Activated naive CD4-positive, alpha-beta T cell treated with anti-CD3 and anti-CD28 coated beads, Interleukin-2, amount 50 U/mL, for 72 hours (primary cell): Measurements from ENCODE around the gene NUMA1. TPM values are rescaled to one million over a fixed set of nuclear protein-coding genes. Genes with fewer than 3 reads are reported as not detected.
A peak's percentile ranks its signal among the peaks of the same experiment; 100 is the strongest.

Experiments
- ATAC-seq, 2 donors: fragments of 150-1000 bp; cut with Tn5 transposase; 2 replicates each; pipeline ENCODE4 v1.10.0; 2021; ENCODE audit warnings: mild to moderate bottlenecking in 2 of 2, moderate library complexity in 2 of 2
- DNase-seq, 2 donors: peaks; one replicate each; pipeline ENCODE4 v3.0.0; 2021 to 2022; ENCODE audit warnings: low spot score in 2 of 2
- H3K27ac Mint-ChIP-seq, 2 donors: one replicate each; pipeline ENCODE4 v1.8.0; 2022; ENCODE audit warnings: mild to moderate bottlenecking in 2 of 2, mixed read lengths in 2 of 2
- H3K36me3 Mint-ChIP-seq, 2 donors: one replicate each; pipeline ENCODE4 v1.8.0; 2022; ENCODE audit warnings: mixed read lengths in 2 of 2
- H3K9me3 Mint-ChIP-seq, 2 donors: one replicate each; pipeline ENCODE4 v1.8.0; 2022; ENCODE audit warnings: mixed read lengths in 2 of 2
- total RNA-seq, 2 donors: library from RNA; stranded (reverse); gene quantifications; one replicate each; pipeline ENCODE4 v1.2.3, GENCODE V29; 2022

Gene NUMA1
- total RNA-seq, 2 donors from 2014 or later = 206 to 209 TPM

- peak in 1 of 2 donors; percentile 44 for ATAC-seq
- Mint-ChIP-seq H3K9me3 (no peaks in the 10 kb centered on the region), H3K27ac (peak overlapping the region; percentile 88 to 98), H3K36me3 (peaks cover 14 to 19% of the 10 kb centered on the region in 2 donors)
- no peak for DNase-seq
Observed at GRCh38 chr11:72079819-72080325, 470 bp downstream of the NUMA1 start.

GRCh38 chr11:72078477-72078876 lies 1.9 kb downstream of the NUMA1 start:
- Mint-ChIP-seq H3K27ac (peak overlapping the region in 1 of 2 donors; percentile 88), H3K36me3 (peaks cover 14 to 19% of the 10 kb centered on the region in 2 donors), H3K9me3 (no peaks in the 10 kb centered on the region)
- no peak for DNase-seq
- ATAC-seq = no peak

- DNase-seq = no peak
- H3K36me3 Mint-ChIP-seq = peaks cover 14 to 17% of the 10 kb centered on the region in 2 donors
- H3K27ac Mint-ChIP-seq = no peak overlapping the region
Observed at GRCh38 chr11:72075756-72076155, 4.6 kb downstream of the NUMA1 start.

GRCh38 chr11:72075109-72075508 lies 5.2 kb downstream of the NUMA1 start:
- no peaks in the 10 kb centered on the region for H3K9me3 Mint-ChIP-seq
- ATAC-seq (no peak), DNase-seq (no peak)
- peaks cover 11% of the 10 kb centered on the region in 2 donors for H3K36me3 Mint-ChIP-seq
- H3K27ac Mint-ChIP-seq = no peak overlapping the region

More at GRCh38 chr11:72075756-72076155, 4.6 kb downstream of the NUMA1 start:
- no peak for ATAC-seq
- no peaks in the 10 kb centered on the region for H3K9me3 Mint-ChIP-seq

GRCh38 chr11:72072348-72072747 lies 8.0 kb downstream of the NUMA1 start:
- no peak for DNase-seq
- Mint-ChIP-seq H3K9me3 (no peaks in the 10 kb centered on the region), H3K27ac (peak overlapping the region in 1 of 2 donors; percentile 23), H3K36me3 (peaks cover 5 to 17% of the 10 kb centered on the region in 2 donors)
- peak; percentile 30 to 60 for ATAC-seq

- DNase-seq (no peak), ATAC-seq (no peak)
- H3K36me3 Mint-ChIP-seq = peaks cover 9 to 10% of the 10 kb centered on the region in 2 donors
- peak overlapping the region in 1 of 2 donors; percentile 80 for H3K27ac Mint-ChIP-seq
- H3K9me3 Mint-ChIP-seq = no peaks in the 10 kb centered on the region
Observed at GRCh38 chr11:72070491-72070890, 9.9 kb downstream of the NUMA1 start.

GRCh38 chr11:72069787-72070251 lies 10.5 kb downstream of the NUMA1 start:
- Mint-ChIP-seq H3K27ac (peak overlapping the region; percentile 46 to 80), H3K36me3 (peaks cover 9 to 10% of the 10 kb centered on the region in 2 donors), H3K9me3 (no peaks in the 10 kb centered on the region)
- DNase-seq (peak in 1 of 2 donors; percentile 75), ATAC-seq (peak; percentile 38 to 91)

GRCh38 chr11:72069200-72069599 lies 11.1 kb downstream of the NUMA1 start:
- Mint-ChIP-seq H3K27ac (peak overlapping the region in 1 of 2 donors; percentile 80), H3K9me3 (no peaks in the 10 kb centered on the region)

GRCh38 chr11:72067676-72068075 lies 12.7 kb downstream of the NUMA1 start:
- DNase-seq = no peak
- Mint-ChIP-seq H3K27ac (peak overlapping the region in 1 of 2 donors; percentile 67), H3K9me3 (no peaks in the 10 kb centered on the region), H3K36me3 (peaks cover 9 to 10% of the 10 kb centered on the region in 2 donors)
- ATAC-seq = peak in 1 of 2 donors; percentile 33

More at GRCh38 chr11:72069200-72069599, 11.1 kb downstream of the NUMA1 start:
- ATAC-seq (peak; percentile 52 to 60), DNase-seq (no peak)
- peaks cover 9 to 10% of the 10 kb centered on the region in 2 donors for H3K36me3 Mint-ChIP-seq

- H3K27ac Mint-ChIP-seq = peak overlapping the region in 1 of 2 donors; percentile 32
- no peaks in the 10 kb centered on the region for H3K9me3 Mint-ChIP-seq
- DNase-seq (no peak), ATAC-seq (no peak)
- H3K36me3 Mint-ChIP-seq = peaks cover 9 to 10% of the 10 kb centered on the region in 2 donors
Observed at GRCh38 chr11:72067266-72067665, 13.1 kb downstream of the NUMA1 start.

- Mint-ChIP-seq H3K27ac (no peak overlapping the region), H3K36me3 (peaks cover 9 to 15% of the 10 kb centered on the region in 2 donors)
Observed at GRCh38 chr11:72066855-72067254, 13.5 kb downstream of the NUMA1 start.

GRCh38 chr11:72061739-72062396 lies 18.5 kb downstream of the NUMA1 start:
- Mint-ChIP-seq H3K9me3 (no peaks in the 10 kb centered on the region), H3K36me3 (peaks cover 4 to 9% of the 10 kb centered on the region in 2 donors), H3K27ac (no peak overlapping the region)
- no peak for DNase-seq
- no peak for ATAC-seq

More at GRCh38 chr11:72066855-72067254, 13.5 kb downstream of the NUMA1 start:
- DNase-seq (no peak), ATAC-seq (no peak)
- no peaks in the 10 kb centered on the region for H3K9me3 Mint-ChIP-seq

- no peak overlapping the region for H3K27ac Mint-ChIP-seq
- no peak for DNase-seq
- ATAC-seq = no peak
- H3K9me3 Mint-ChIP-seq = no peaks in the 10 kb centered on the region
- H3K36me3 Mint-ChIP-seq = peaks cover 0 to 9% of the 10 kb centered on the region in 2 donors
Observed at GRCh38 chr11:72058416-72059034, 21.8 kb downstream of the NUMA1 start.

GRCh38 chr11:72048766-72049460 lies 31.4 kb downstream of the NUMA1 start:
- no peak for ATAC-seq
- DNase-seq = no peak
- Mint-ChIP-seq H3K27ac (peak overlapping the region in 1 of 2 donors; percentile 31), H3K9me3 (no peaks in the 10 kb centered on the region), H3K36me3 (no peaks in the 10 kb centered on the region)

GRCh38 chr11:72045849-72046248 lies 34.5 kb downstream of the NUMA1 start:
- DNase-seq (no peak), ATAC-seq (no peak)
- Mint-ChIP-seq H3K36me3 (no peaks in the 10 kb centered on the region), H3K27ac (peak overlapping the region in 1 of 2 donors; percentile 53), H3K9me3 (no peaks in the 10 kb centered on the region)

- H3K27ac Mint-ChIP-seq = no peak overlapping the region
- ATAC-seq (peak in 1 of 2 donors; percentile 21), DNase-seq (no peak)
- no peaks in the 10 kb centered on the region for H3K9me3 Mint-ChIP-seq
- no peaks in the 10 kb centered on the region for H3K36me3 Mint-ChIP-seq
Observed at GRCh38 chr11:72042064-72042745, 38.1 kb downstream of the NUMA1 start.
